ENCODE measurements around the gene RBMS1.

DNA sequence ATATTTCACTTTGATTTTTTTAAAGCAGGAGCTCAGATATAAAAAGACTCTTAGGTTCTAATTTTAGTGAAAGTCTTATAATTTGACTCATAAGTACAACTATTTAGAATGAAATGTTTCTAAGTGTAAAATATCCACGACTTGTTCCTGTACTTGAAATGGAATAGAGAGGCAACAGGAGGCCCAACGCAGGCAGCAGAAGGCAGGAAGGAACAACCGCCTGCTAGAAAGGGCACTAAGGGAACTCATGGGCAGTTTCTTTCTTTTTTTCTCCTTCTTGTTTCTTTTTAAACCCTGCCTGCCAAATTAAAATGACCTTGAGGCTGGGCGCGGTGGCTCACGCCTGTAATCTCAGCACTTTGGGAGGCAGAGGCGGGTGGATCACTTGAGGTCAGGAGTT lies 51.0 kb downstream of the RBMS1 start:
- TF ChIP-seq, protein P1, sequence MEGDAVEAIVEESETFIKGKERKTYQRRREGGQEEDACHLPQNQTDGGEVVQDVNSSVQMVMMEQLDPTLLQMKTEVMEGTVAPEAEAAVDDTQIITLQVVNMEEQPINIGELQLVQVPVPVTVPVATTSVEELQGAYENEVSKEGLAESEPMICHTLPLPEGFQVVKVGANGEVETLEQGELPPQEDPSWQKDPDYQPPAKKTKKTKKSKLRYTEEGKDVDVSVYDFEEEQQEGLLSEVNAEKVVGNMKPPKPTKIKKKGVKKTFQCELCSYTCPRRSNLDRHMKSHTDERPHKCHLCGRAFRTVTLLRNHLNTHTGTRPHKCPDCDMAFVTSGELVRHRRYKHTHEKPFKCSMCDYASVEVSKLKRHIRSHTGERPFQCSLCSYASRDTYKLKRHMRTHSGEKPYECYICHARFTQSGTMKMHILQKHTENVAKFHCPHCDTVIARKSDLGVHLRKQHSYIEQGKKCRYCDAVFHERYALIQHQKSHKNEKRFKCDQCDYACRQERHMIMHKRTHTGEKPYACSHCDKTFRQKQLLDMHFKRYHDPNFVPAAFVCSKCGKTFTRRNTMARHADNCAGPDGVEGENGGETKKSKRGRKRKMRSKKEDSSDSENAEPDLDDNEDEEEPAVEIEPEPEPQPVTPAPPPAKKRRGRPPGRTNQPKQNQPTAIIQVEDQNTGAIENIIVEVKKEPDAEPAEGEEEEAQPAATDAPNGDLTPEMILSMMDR (IDR thresholded peaks at IDR 0.05): no peak
- TF ChIP-seq POLR2A (IDR thresholded peaks at IDR 0.05): no peak

Measured in right lobe of liver (tissue), 4 donors.